ENCODE data around the gene CCDC93.

DNA sequence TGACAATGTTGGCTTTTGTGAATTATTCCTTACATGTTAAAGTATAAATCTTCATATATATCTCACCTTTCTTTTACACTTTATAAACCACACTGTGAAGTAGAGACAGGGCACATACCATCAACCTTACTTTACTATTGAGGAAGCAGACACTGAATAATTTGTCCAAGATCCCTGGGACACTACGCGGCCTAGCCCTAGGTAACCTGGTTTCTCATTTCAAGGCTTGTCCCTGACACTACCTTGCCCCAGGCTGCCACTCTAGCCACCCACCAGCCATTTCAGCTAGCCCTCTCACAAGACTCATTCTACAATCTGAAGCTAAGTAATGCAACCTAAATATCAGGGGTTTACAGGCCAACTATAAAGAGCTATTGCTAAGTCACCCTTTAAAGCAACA is 26.7 kb downstream of the CCDC93 start:
- TF ChIP-seq, protein P1, sequence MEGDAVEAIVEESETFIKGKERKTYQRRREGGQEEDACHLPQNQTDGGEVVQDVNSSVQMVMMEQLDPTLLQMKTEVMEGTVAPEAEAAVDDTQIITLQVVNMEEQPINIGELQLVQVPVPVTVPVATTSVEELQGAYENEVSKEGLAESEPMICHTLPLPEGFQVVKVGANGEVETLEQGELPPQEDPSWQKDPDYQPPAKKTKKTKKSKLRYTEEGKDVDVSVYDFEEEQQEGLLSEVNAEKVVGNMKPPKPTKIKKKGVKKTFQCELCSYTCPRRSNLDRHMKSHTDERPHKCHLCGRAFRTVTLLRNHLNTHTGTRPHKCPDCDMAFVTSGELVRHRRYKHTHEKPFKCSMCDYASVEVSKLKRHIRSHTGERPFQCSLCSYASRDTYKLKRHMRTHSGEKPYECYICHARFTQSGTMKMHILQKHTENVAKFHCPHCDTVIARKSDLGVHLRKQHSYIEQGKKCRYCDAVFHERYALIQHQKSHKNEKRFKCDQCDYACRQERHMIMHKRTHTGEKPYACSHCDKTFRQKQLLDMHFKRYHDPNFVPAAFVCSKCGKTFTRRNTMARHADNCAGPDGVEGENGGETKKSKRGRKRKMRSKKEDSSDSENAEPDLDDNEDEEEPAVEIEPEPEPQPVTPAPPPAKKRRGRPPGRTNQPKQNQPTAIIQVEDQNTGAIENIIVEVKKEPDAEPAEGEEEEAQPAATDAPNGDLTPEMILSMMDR (IDR thresholded peaks at IDR 0.05), result no peak
- no peak for TF ChIP-seq POLR2AphosphoS5 (IDR thresholded peaks at IDR 0.05)

All from esophagus muscularis mucosa (tissue), 3 donors.